Prostate gland (tissue), 2 donors: Measurements from ENCODE around the gene ANKS3.

ENCODE experiments used
- CTCF ChIP-seq, 4 experiments: fragments of 200-600 bp in 2 of 4; fragments of 450-650 bp in 2 of 4; sonication (generic) in 2 of 4; IDR thresholded peaks; 1 replicate in 3 of 4; 2 replicates in 1 of 4; pipeline ENCODE4 v1.5.1; 2016 to 2019; ENCODE audit warnings: antibody characterized with exemption in 4 of 4, mild to moderate bottlenecking in 2 of 4, moderate library complexity in 2 of 4
- POLR2A ChIP-seq: fragments of 450-650 bp; IDR thresholded peaks from one replicate; pipeline ENCODE4 v1.6.1; 2016; ENCODE audit warnings: antibody characterized with exemption, mild to moderate bottlenecking

- TF ChIP-seq CTCF (IDR thresholded peaks at IDR 0.05) (no peak), POLR2A (no peak)
Observed at GRCh38 chr16:4696172-4696904, 37.7 kb downstream of the ANKS3 start.
